ENCODE results near the gene USP32.
"Not testable (repeated sequence)": the region's sequence is repeated elsewhere in the genome, so short reads cannot be mapped to it uniquely, and the experiment has no call there.

Gene USP32

DNA sequence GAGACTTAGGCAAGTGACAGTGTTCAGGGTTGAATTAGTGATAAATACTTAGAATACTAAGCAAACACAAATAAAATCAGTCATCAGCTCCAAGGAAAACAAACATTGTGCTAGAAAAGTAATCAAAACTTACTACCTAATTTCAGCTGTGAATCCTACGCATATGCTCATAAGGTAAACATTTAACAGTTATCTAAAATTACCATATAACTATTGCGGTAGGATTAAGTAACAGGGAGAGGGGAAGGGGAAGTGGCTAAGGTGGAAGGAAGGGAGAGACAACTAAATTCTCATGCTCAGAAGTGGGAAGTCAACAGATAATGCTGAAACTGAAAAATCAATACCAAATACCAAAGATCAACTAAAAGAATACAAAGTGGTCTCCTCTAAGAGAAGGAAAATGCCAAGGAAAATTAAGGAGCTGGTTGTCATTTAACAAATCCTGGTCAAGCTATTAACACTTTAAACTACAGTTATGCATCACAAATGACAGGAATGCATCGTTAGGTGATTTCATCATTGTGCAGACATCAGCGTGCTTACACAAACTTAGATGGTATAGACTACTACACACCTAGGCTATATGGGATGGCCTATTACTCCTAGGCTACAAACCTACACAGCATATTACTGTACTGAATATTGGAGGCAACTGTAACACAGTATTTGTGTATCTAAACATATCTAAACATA lies 20.0 kb downstream of the USP32 start:
- no peak for DNase-seq (ENCODE audit: low spot score)

- no peak for DNase-seq (ENCODE audit: low spot score)
Measured at GRCh38 chr17:60371416-60371815, 20.5 kb downstream of the USP32 start.

DNA sequence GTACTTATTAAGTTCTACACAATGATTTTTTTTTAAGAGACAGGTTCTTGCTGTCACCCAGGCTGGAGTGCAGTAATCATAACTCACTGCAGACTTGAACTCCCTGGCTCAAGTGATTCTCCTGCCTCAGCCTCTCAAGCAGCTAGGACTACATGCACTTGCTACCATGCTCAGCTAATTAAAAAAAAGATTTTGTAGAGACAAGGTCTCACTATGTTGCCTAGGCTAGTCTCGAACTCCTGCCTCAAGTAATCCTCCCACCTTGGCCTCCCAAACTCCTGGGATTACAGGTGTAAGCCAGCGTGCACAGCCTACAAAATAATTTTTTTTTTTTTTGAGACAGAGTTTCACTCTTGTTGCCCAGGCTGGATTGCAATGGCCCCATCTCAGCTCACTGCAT lies 22.2 kb downstream of the USP32 start:
- no peak for DNase-seq (ENCODE audit: low spot score)

- no peak for DNase-seq (ENCODE audit: low spot score)
Measured at GRCh38 chr17:60363700-60364405, 28.1 kb downstream of the USP32 start.

DNA sequence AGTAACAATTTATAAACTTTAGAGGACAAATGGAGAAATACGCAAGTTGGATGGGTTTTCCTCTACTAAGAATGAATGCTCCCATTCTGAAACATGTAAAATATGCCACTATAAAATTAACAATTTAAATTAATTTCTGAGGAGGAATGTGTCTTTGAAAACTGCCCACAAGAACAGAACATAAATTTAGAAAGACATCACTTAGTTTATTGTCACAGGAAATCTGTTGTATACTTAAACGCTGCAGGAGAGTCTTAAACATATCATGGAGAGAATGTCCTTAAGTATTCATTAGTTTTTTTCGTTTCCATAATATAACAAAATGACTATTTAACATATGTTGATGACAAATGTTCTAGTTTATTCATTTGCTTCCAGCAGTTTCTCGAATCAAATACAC lies 29.6 kb downstream of the USP32 start:
- no peak for DNase-seq (ENCODE audit: low spot score)

GRCh38 chr17:60361889-60362288 lies 30.0 kb downstream of the USP32 start:
- no peak for DNase-seq (ENCODE audit: low spot score)

DNA sequence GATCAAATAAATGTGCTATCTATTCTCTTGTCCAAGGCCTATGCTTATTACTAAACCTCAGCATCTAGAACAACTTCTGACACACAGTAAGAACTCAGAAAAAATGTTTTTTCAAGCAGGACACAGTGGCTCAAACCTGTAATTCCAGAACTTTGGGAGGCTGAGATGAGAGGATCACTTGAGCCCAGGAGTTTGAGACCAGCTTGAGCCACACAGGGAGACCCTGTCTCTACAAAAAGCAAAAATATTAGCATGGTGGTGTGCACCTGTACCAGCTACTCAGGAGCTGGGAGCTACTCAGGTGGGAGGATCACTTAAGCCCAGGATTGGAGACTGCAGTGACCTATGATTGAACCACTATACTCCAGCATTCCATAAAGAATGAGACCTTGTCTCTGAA lies 32.5 kb downstream of the USP32 start:
- DNase-seq (ENCODE audit: low spot score) = no peak

- DNase-seq (ENCODE audit: low spot score) = no peak
Measured at GRCh38 chr17:60358606-60359225, 33.2 kb downstream of the USP32 start.

DNA sequence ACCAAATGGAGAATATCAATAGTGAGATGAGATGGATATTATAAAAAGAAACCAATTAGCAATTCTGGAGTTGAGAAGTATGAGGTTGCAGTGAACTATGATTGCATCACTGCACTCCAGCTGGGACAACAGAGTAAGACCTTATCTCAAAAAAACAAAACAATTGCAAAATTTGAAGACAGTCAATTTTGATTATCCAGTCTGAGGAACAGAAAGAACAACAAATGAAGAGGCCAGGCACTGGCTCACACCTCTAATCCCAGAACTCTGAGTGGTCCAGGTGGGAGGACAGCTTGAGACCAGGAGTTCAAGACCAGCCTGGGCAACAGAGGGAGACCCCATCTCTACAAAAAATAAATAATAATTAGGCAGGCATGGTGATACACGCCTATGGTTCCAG lies 35.0 kb downstream of the USP32 start:
- DNase-seq (ENCODE audit: low spot score) = no peak

- DNase-seq (ENCODE audit: low spot score) = no peak
Measured at GRCh38 chr17:60355663-60356594, 36.0 kb downstream of the USP32 start.

GRCh38 chr17:60354223-60354622 lies 37.7 kb downstream of the USP32 start:
- no peak for DNase-seq (ENCODE audit: low spot score)

GRCh38 chr17:60353773-60354172 lies 38.2 kb downstream of the USP32 start:
- DNase-seq (ENCODE audit: low spot score) = no peak

DNA sequence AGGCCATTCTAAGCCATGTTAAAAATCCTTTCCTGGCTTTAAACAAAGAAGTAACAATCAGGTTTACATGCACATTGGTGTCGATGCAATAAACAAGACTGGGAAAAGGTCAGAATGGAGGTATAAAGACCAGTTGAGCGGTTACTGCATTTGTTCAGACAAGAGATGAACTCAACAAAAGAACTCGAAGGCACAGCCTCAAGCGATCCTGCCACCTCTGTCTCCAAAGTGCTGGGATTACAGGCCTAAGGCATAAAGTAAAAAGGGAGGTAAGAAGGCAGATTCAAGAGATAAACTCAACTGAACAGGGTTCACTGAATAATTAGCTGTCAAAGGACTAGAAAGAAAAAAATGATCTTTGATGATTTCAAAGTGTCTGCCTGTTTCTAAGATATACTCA lies 39.4 kb downstream of the USP32 start:
- no peak for DNase-seq (ENCODE audit: low spot score)

DNA sequence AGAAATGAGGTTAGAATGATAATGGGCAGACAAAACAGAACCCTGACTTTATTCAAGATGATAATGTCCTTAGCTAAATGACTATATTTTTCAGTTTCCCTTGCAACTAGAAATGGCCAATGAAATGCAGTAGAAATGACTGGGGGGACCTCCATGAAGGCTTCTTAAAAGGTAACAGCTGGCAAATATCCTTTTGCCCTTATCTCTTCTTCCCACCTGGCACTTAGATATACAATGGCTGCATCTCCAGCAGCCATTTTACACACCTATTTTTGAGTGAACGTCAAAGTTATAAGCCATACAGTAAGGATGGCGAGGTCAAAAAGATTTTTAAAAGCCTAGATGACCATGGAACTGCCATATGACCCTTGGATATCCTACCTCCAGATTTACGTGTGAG lies 39.9 kb downstream of the USP32 start:
- DNase-seq (ENCODE audit: low spot score) = no peak

DNA sequence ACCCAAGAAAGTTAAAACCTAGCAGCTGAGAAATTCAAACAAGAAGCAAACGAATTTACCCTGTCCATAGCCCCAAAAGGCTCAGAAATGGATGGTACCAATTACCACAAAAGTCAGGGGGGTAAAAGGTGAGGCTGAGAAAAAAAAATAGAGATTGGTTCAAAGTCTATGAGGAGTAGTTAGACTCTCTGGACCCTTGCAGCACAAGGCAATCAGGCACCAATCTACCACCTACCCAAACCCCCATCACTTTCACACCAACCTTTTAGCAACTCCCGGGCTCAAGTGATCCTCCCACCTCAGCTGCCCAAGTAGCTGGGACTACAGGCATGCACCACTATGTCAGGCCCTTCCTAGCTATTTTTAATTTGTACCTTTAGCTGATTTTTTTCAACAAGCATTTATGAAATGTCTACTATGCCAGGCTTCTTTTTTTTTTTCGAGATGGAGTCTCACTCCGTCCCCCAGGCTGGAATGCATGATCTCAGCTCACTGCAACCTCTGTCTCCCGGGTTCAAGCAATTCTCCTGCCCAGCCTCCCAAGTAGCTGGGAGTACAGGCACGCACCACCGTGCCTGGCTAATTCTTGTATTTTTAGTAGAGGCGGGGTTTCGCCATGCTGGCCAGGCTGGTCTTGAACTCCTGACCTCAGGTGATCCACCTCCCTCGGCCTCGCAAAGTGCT lies 40.8 kb downstream of the USP32 start:
- no peak for DNase-seq (ENCODE audit: low spot score)

DNA sequence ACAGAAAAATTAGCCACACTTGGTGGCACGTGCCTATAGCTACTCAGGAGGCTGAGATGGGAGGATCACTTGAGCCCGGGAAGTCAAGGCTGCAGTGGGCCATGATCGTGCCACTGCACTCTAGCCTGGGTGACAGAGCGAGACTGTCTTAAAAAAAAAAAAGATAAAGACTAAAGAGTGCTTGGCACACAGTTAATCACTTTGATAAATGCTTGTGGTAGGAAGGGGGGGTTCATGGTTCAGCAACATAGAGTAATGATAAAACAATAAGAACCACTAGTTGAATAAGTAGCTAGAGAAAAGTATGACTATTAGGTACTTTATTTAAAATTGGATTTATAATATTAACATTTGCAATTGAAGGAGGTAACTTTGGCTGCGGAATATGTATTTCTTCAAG lies 43.3 kb downstream of the USP32 start:
- no peak for DNase-seq (ENCODE audit: low spot score)

DNA sequence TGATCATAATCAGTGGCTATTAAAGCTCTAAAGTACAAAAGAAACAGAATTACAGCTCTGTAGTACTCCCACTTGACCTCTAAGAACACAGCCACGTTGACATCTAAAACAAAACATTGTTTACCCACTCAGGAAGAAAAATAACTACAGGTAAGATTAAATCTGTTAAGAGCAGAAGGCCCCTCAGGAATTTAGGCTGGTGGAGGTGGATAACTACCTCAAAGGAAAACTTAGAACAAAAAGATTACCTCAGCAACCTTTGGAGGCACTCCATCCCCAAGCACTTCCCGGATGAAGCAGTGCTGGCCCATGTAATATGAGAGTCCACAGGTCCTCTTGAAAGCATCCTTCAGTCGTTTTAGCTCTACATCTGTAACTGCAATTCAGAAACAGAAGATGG lies 46.7 kb downstream of the USP32 start:
- no peak for DNase-seq (ENCODE audit: low spot score)

GRCh38 chr17:60342492-60342891 lies 49.4 kb downstream of the USP32 start:
- DNase-seq (ENCODE audit: low spot score) = not testable (repeated sequence)

GRCh38 chr17:60335289-60335688 lies 56.6 kb downstream of the USP32 start:
- DNase-seq (ENCODE audit: low spot score) = no peak

- DNase-seq (ENCODE audit: low spot score) = no peak
Measured at GRCh38 chr17:60333628-60334031, 58.3 kb downstream of the USP32 start.

GRCh38 chr17:60333072-60333471 lies 58.9 kb downstream of the USP32 start:
- not testable (repeated sequence) for DNase-seq (ENCODE audit: low spot score)

DNA sequence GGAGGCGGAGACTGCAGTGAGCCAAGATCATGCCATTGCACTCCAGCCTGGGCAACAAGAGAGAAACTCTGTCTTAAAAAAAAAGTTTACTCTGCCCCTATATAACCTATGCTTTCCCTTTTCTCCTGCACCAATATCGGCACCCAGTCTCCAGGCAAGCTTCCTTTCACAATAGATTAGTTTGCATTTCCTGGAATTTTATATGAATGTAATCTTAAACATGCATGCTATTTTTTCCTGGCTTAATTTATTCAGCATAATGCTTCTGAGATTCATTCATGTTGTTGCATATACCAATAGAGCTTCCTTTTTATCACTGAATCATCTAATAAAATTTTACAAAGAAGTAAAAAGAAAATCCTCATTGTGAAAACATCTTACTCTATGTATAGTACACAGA lies 59.4 kb downstream of the USP32 start:
- no peak for DNase-seq (ENCODE audit: low spot score)
